Left ventricle myocardium inferior (tissue), 1 donor: ENCODE measurements around the gene MID2. TPM values are rescaled to one million over a fixed set of nuclear protein-coding genes. Genes with fewer than 3 reads are reported as not detected.
"Not testable (repeated sequence)": the region's sequence is repeated elsewhere in the genome, so short reads cannot be mapped to it uniquely, and the experiment has no call there.

ENCODE experiments used
- DNase-seq: peaks from one replicate; pipeline ENCODE4 v3.0.0-alpha.2; 2020
- H3K27ac ChIP-seq: fragments of 200-600 bp; replicated peaks from 2 replicates; pipeline ENCODE4 v1.8.0; 2021
- H3K27me3 ChIP-seq: fragments of 200-600 bp; 2 replicates; pipeline ENCODE4 v1.8.0; 2021; ENCODE audit warnings: low read depth
- H3K36me3 ChIP-seq: fragments of 200-600 bp; 2 replicates; pipeline ENCODE4 v1.8.0; 2021
- H3K4me1 ChIP-seq: fragments of 200-600 bp; 2 replicates; pipeline ENCODE4 v1.8.0; 2021
- H3K4me3 ChIP-seq: fragments of 200-600 bp; 2 replicates; pipeline ENCODE4 v1.8.0; 2021; ENCODE audit warnings: mild to moderate bottlenecking, moderate library complexity
- H3K9me3 ChIP-seq: fragments of 200-600 bp; replicated peaks from 2 replicates; pipeline ENCODE4 v1.8.0; 2021
- CTCF ChIP-seq: fragments of 200-600 bp; IDR thresholded peaks from 2 replicates; pipeline ENCODE4 v1.8.0; 2021; ENCODE audit warnings: antibody characterized with exemption, mild to moderate bottlenecking, borderline replicate concordance
- intact Hi-C: fragments of 100-400 bp; cut with micrococcal nuclease; formaldehyde crosslinking; loops from one replicate; pipeline ENCODE4 v1.11.0; 2022
- total RNA-seq: library from RNA; stranded (reverse); fragmentation: NEBNext Ultra II Directional; extraction: Animal tissue kit (Norgen Biotek cat#: 25700); gene quantifications from one replicate; pipeline ENCODE4 v1.2.1, GENCODE V29; 2021
- donor health status: DM: no; HTN: yes; CAD: no; lungs with severe emphysema.

Gene MID2
- total RNA-seq, 1 donor from 2014 or later = 6.3 TPM

GRCh38 chrX:107848591-107848990 is 22.9 kb downstream of the MID2 start:
- Histone ChIP-seq H3K36me3 (no peaks in the 10 kb centered on the region), H3K9me3 (no peaks in the 10 kb centered on the region), H3K27me3 (no peaks in the 10 kb centered on the region), H3K27ac (no peak overlapping the region), H3K4me3 (no peak overlapping the region), H3K4me1 (peaks cover 31% of the 10 kb centered on the region)
- no peak for DNase-seq
- intact Hi-C loops = no loop called here
- no peak for TF ChIP-seq CTCF

GRCh38 chrX:107849747-107850421 is 24.2 kb downstream of the MID2 start:
- Histone ChIP-seq H3K27me3 (no peaks in the 10 kb centered on the region), H3K4me1 (peaks cover 19% of the 10 kb centered on the region), H3K36me3 (no peaks in the 10 kb centered on the region), H3K27ac (peak overlapping the region; percentile 40), H3K9me3 (no peaks in the 10 kb centered on the region), H3K4me3 (no peak overlapping the region)
- DNase-seq = no peak
- TF ChIP-seq CTCF = no peak
- intact Hi-C loops = no loop called here

GRCh38 chrX:107850422-107850765 is 24.7 kb downstream of the MID2 start:
- no peaks in the 10 kb centered on the region for H3K36me3 ChIP-seq
- no peaks in the 10 kb centered on the region for H3K9me3 ChIP-seq
- intact Hi-C loops = no loop called here
- no peak overlapping the region for H3K4me3 ChIP-seq
- H3K4me1 ChIP-seq = peaks cover 16% of the 10 kb centered on the region
- no peak for TF ChIP-seq CTCF
- peak overlapping the region; percentile 40 for H3K27ac ChIP-seq
- H3K27me3 ChIP-seq = no peaks in the 10 kb centered on the region
- no peak for DNase-seq

GRCh38 chrX:107851215-107851614 is 25.5 kb downstream of the MID2 start:
- H3K9me3 ChIP-seq = no peaks in the 10 kb centered on the region
- intact Hi-C loops = no loop called here
- H3K27ac ChIP-seq = no peak overlapping the region
- no peak for DNase-seq
- H3K4me1 ChIP-seq = peaks cover 16% of the 10 kb centered on the region
- TF ChIP-seq CTCF = no peak
- H3K36me3 ChIP-seq = no peaks in the 10 kb centered on the region
- H3K27me3 ChIP-seq = no peaks in the 10 kb centered on the region
- H3K4me3 ChIP-seq = no peak overlapping the region

GRCh38 chrX:107851665-107852064 is 26.0 kb downstream of the MID2 start:
- DNase-seq, H3K9me3 ChIP-seq, H3K36me3 ChIP-seq, intact Hi-C loops, H3K27ac ChIP-seq, H3K27me3 ChIP-seq, H3K4me3 ChIP-seq: not testable (repeated sequence)
- H3K4me1 ChIP-seq = peaks cover 16% of the 10 kb centered on the region

- H3K4me3 ChIP-seq = no peak overlapping the region
- no peaks in the 10 kb centered on the region for H3K27me3 ChIP-seq
- no peaks in the 10 kb centered on the region for H3K9me3 ChIP-seq
- no peaks in the 10 kb centered on the region for H3K4me1 ChIP-seq
- no peaks in the 10 kb centered on the region for H3K36me3 ChIP-seq
- no peak for TF ChIP-seq CTCF
- intact Hi-C loops = no loop called here
- H3K27ac ChIP-seq = no peak overlapping the region
- DNase-seq = no peak
Measured at GRCh38 chrX:107856289-107856688, 30.6 kb downstream of the MID2 start.

GRCh38 chrX:107857041-107857440 is 31.4 kb downstream of the MID2 start:
- intact Hi-C loops, DNase-seq, H3K27me3 ChIP-seq, H3K4me1 ChIP-seq, H3K27ac ChIP-seq, H3K9me3 ChIP-seq, H3K36me3 ChIP-seq, H3K4me3 ChIP-seq: not testable (repeated sequence)
